ENCODE data around the gene ALDH4A1.

- no peak for TF ChIP-seq EZH2 (IDR thresholded peaks at IDR 0.05; ENCODE audit: low read length, unreplicated experiment)
- TF ChIP-seq, protein P1, sequence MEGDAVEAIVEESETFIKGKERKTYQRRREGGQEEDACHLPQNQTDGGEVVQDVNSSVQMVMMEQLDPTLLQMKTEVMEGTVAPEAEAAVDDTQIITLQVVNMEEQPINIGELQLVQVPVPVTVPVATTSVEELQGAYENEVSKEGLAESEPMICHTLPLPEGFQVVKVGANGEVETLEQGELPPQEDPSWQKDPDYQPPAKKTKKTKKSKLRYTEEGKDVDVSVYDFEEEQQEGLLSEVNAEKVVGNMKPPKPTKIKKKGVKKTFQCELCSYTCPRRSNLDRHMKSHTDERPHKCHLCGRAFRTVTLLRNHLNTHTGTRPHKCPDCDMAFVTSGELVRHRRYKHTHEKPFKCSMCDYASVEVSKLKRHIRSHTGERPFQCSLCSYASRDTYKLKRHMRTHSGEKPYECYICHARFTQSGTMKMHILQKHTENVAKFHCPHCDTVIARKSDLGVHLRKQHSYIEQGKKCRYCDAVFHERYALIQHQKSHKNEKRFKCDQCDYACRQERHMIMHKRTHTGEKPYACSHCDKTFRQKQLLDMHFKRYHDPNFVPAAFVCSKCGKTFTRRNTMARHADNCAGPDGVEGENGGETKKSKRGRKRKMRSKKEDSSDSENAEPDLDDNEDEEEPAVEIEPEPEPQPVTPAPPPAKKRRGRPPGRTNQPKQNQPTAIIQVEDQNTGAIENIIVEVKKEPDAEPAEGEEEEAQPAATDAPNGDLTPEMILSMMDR (conservative IDR thresholded peaks at IDR 0.05; ENCODE audit: low read depth, low read length): no peak
These were observed 62.2 kb downstream of the ALDH4A1 start for GRCh38 chr1:18840145-18840544.
